Measurements from ENCODE around the gene GORASP1.

GORASP1 gene

DNA sequence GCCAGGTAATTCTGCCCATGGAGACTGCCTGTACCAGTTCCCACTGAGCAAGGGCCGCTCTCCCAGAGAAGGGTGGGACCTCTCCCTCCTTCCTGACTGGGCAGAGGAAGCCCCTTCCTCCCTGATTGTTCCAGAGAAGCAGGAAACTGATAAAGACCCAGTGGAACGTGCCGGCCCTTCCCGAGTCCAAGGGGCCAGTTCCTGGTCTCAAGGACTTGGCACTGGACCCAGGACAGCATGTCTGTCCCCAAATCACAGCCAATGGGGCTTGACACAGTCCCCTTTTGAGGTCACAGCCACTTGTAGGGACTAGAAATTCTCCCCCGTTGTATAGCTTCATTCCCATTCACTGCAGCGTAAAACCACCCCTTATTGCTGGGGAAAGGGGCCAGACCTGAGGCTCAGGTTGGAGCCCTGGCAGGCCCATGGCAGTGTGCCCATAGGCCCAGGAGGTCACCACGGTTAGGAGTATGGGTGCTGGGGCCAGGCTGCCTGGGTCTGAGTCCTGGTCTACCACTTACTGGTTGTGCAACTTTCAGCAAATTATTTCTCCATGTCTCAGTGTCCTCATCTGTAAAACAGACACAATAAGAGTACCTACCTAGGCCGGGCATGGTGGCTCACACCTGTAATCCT is 27.9 kb upstream of the GORASP1 start:
- TF ChIP-seq, protein P1, sequence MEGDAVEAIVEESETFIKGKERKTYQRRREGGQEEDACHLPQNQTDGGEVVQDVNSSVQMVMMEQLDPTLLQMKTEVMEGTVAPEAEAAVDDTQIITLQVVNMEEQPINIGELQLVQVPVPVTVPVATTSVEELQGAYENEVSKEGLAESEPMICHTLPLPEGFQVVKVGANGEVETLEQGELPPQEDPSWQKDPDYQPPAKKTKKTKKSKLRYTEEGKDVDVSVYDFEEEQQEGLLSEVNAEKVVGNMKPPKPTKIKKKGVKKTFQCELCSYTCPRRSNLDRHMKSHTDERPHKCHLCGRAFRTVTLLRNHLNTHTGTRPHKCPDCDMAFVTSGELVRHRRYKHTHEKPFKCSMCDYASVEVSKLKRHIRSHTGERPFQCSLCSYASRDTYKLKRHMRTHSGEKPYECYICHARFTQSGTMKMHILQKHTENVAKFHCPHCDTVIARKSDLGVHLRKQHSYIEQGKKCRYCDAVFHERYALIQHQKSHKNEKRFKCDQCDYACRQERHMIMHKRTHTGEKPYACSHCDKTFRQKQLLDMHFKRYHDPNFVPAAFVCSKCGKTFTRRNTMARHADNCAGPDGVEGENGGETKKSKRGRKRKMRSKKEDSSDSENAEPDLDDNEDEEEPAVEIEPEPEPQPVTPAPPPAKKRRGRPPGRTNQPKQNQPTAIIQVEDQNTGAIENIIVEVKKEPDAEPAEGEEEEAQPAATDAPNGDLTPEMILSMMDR (IDR thresholded peaks at IDR 0.05; ENCODE audit: control insufficient read depth, insufficient read depth, low read depth, low read length, missing control alignments) = no peak
- no peak overlapping the region for H3K4me3 ChIP-seq (ENCODE audit: control insufficient read depth, low read depth, low read length)
- no peak for DNase-seq (ENCODE audit: low read depth)

DNA sequence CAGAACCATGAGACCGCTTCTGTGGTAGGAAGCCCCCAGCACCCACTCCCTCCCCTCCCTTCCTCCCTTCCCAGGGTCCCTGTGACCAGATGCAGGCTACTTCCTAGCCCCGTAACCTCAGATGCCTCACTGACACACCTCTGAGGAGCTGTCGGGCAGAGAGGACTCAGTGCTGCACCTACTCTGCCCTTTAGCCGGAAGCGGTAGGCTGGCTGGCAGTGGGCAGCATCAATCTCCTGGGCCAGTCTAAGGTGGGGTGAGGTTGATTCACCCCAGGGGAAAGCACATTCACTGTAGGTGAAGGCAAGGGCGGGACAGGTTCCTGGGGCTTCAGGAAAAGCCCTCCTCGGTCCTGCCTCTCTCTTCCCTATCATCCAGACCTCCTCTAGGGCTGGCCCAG is 26.9 kb upstream of the GORASP1 start:
- no peak overlapping the region for H3K4me3 ChIP-seq (ENCODE audit: control insufficient read depth, low read depth, low read length)
- TF ChIP-seq, protein P1 (IDR thresholded peaks at IDR 0.05; ENCODE audit: control insufficient read depth, insufficient read depth, low read depth, low read length, missing control alignments) = no peak
- no peak for DNase-seq (ENCODE audit: low read depth)

DNA sequence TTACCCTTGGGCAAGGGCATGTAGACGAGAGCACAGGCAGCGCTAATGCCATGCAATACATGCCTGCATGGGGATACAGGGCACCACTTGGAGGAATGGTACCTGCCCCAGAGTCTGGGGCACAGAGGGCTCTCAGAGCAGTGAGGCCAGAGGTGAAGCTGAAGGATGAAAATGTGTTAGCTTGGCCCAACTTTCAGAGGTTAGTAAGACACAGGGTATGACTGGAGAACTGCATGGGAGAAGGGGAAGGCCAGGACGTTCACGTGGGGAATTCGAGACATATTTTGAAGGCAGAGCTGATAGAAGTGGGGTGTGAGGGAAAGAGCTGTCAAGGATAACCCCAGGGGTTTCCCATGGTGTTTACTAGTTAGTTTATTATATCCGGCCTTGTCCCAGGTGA is 26.4 kb upstream of the GORASP1 start:
- no peak overlapping the region for H3K4me3 ChIP-seq (ENCODE audit: control insufficient read depth, low read depth, low read length)
- no peak for DNase-seq (ENCODE audit: low read depth)
- TF ChIP-seq, protein P1 (IDR thresholded peaks at IDR 0.05; ENCODE audit: control insufficient read depth, insufficient read depth, low read depth, low read length, missing control alignments) = no peak

DNA sequence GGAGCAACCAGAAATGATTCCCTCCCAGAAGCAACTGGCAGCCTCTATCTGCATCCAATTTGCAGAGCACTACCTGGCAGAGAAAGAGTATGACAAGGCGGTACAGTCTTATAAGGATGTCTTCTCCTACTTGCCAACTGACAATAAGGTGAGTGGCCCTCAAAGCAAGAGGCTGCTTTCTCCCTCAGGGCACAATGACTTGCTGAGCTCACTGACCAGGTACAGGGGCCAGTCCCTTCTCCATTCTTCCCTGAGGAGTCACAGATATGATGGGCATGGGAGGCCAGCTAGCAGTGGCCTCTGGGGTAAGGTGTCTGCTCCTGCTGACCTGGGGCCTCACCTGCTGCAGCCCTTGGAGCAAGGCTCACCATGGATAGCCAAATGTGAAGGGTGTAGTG is 25.7 kb upstream of the GORASP1 start:
- DNase-seq (ENCODE audit: low read depth) = no peak
- H3K4me3 ChIP-seq (ENCODE audit: control insufficient read depth, low read depth, low read length) = no peak overlapping the region
- TF ChIP-seq, protein P1 (IDR thresholded peaks at IDR 0.05; ENCODE audit: control insufficient read depth, insufficient read depth, low read depth, low read length, missing control alignments) = no peak

DNA sequence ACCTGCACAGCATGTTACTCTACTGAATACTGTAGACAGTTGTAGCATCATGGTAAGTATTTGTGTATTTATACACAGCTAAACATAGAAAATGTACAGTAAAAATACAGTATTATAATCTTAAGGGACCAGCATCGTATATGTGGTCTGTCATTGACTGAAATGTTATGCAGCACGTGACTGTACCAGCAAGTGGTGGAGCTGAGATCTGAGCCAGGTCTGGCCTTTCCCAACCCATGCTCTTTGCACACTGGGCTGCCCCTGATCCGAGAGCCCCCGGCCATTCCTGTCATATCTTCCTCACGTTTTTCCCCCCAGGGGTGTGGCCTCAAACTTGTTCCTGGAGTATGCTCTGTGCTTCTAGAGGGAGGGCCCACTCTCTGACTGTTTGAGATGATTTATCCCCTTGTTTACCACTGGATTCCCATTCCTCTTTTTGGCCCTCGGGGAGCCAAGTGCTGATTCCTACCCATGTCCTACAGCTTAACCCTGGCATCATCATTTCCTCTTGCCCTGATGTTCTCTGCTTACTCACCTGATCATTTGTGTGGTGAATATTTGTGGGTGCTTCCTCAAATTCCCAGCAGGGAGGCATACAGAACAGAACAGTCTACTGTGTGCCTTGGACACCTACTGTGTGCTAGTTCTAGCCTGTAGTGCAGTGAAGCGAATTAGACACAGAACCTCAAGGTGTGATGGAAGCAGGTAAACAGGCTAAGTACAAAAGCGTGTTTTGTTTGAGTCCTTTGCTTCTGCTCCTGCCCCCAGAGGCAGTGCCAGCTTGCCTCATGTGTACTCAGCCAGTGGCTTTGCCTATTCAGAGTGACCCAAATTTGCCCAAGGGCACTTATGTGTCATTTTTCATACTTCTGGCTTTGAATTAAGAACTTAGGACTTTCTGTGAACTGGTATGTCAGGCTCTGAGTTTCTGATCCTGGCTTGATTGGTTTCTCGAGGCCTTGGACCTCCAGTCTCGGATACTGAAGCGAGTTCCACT is 25.0 kb upstream of the GORASP1 start:
- DNase-seq (ENCODE audit: low read depth) = no peak
- no peak overlapping the region for H3K4me3 ChIP-seq (ENCODE audit: control insufficient read depth, low read depth, low read length)
- TF ChIP-seq, protein P1 (IDR thresholded peaks at IDR 0.05; ENCODE audit: control insufficient read depth, insufficient read depth, low read depth, low read length, missing control alignments) = no peak

DNA sequence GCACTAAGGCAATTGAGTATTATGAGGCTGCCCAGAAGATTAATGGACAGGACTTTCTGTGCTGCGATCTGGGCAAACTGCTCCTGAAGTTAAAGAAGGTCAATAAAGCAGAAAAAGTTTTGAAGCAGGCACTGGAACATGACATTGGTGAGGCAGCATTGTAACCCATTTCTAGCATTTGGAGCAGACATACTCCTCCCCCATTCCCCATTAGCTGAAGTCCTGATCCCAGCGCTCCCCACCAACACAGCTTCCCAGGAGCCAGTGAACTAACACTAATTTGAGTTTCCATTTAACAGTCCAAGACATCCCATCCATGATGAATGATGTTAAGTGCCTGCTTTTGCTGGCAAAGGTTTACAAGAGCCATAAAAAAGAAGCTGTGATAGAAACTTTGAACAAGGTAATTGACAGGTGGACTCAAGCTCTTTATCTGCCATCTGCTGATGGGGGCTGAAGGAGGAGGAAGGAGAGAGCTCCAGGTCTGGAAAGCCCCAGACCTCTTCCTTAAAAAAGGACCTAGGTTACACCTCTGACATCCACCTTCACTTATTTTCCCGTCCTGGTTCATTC is 23.4 kb upstream of the GORASP1 start:
- TF ChIP-seq, protein P1 (IDR thresholded peaks at IDR 0.05; ENCODE audit: control insufficient read depth, insufficient read depth, low read depth, low read length, missing control alignments) = no peak

More for the DNA sequence above, 23.4 kb upstream of the GORASP1 start:
- H3K4me3 ChIP-seq (ENCODE audit: control insufficient read depth, low read depth, low read length) = no peak overlapping the region
- DNase-seq (ENCODE audit: low read depth) = no peak

All from AG09309 (cell line).